HG03432 (cell line): ENCODE measurements around the gene EFNA2.
A peak's percentile ranks its signal among the peaks of the same experiment; 100 is the strongest.

ENCODE experiments used
- ATAC-seq: cut with Tn5 transposase; IDR thresholded peaks from one replicate; pipeline ENCODE4 v1.9.1; 2021; ENCODE audit warnings: mild to moderate bottlenecking, moderate library complexity; ENCODE audit not compliant: unreplicated experiment

The EFNA2 gene

GRCh38 chr19:1248786-1249297 is 36.8 kb upstream of the EFNA2 start:
- ATAC-seq = peak; percentile 26

DNA sequence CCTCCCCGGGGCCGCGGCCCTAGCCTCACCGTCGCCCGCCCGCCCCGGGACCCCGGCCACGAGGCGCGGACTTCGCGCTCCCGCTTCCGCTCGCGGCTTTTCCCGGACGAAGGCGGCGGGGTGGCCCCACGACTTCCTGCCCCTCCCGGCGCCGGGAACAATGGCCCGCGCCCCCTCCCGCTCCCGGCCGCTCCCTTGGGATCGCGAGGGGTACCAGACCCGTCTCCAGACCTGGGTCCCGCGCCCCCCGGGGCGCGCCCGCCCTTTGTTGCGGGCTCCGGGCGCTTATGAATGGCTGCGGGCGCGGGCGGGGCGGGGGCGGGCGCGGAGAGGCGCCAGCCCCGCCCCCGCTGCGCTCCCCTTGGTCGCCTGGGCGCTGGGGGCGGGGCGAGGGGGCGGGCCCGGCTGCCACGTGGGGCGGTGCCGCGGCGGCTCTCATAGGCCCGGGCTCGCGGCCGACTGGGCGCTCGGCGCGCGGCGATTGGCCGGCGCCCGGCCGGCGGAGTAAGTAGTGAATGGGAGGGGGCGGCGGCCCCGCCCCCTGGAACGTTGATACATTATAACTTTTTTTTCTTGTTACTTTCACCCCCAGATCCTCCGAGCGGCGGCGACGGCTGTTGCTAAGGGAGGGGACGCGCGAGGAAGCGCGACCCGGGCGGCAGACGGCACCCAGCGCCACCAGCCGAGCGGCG is 36.2 kb upstream of the EFNA2 start:
- ATAC-seq = peak; percentile 45

GRCh38 chr19:1249990-1250436 is 35.7 kb upstream of the EFNA2 start:
- no peak for ATAC-seq

GRCh38 chr19:1250437-1251260 is 35.0 kb upstream of the EFNA2 start:
- ATAC-seq = no peak

DNA sequence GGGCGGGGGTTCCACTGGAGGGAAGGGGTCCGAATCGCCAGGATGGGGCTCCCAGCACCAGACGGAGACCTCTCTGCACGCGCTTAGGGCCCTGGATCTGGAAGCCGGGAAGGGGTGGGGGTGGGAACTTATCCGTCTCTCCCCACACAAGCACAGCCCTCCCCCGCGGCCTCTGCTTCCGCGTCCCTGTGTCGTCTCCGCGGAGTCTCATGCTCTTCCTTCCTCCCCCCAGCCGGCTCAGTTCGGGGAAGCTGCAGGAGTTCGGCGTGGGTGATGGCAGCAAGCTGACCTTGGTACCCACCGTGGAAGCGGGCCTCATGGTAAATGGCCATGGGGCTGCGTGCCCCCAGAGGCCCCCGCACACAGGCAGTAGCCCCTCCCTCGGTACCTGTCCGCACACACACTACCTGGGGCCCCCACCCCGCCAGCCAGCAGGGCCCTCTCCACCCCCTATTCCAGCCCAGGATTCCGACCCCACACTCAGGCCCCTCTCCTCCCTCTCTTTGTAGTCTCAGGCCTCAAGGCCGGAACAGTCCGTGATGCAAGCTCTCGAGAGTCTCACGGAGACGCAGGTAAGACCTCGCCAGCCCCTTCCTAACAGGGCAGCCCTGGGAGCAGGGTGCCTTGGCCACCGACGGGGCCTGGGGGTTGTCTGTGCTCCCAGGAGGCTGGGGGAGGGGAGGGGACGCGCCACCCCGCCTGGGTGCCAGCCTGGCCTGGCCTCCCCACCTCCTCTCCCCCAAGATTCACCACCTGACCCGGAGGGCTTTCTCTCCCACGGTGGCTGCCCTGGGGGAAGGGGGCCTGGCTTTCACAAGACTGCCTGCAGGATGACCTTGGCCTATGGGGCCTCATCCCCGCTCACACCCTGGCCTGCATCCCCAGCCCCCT is 34.1 kb upstream of the EFNA2 start:
- no peak for ATAC-seq

GRCh38 chr19:1252221-1252820 is 33.4 kb upstream of the EFNA2 start:
- ATAC-seq = no peak

DNA sequence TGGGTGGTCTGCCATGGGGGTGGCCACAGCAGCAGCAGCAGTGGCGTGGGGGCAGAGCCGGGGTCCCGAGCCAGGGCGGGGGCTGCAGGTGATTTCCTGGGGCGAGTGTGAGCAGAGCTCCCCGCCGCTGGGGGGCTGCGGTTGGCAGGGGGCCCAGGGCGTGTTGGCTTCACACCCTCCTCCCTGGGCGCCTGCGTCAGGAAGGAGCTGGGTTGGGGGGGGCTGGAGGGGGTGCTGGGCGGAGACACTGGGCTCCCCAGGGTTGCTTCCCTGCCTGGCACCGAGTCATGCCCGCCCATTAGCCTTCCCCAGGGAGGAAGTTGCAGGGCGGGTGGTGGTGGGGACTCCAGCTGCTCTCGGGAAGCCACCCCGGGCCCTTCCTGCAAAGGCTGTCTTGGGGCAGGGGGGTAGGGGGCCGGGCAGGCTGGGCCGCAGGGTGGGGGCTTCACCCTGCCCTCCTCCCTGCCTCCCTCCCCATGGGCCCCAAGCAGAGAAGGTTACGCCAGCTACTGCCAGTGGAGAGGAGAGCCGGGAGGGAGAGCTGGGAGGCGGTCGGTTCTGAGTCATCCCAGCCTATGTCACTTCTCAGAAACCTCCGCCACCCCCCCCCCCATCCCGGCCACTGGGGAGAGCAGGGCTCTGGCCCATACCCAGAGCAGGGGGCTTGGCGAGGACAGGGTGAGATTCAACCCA is 32.7 kb upstream of the EFNA2 start:
- ATAC-seq = no peak

DNA sequence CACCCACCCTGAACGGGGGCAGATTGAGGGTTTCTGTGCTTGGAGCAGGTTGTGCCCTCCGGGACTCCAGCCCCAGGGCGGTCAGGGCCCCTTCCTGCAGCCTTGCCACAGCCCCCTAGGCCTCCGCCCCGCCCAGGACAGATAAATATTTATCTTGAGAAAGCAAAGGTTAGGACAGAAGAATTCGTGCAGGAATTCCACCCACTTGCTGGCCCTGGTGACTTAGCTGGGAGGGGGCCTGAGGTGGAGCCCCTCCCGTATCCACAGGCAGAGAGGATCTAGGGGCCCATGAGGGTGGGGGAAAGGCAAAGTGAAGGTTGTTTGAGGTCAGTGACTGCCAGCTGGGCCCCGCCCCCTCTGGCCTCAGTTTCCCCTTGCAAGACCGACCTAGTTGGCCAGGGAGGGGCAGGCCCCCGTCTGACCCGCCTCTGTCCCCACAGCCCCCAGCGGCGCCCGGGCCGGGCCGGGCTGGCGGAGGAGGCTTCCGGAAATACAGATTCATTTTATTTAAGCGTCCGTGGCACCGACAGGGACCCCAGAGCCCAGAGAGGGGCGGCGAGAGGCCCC is 32.1 kb upstream of the EFNA2 start:
- no peak for ATAC-seq

- ATAC-seq = no peak
Measured at GRCh38 chr19:1254081-1254527, 31.6 kb upstream of the EFNA2 start.

- ATAC-seq = no peak
Measured at GRCh38 chr19:1254530-1255185, 31.0 kb upstream of the EFNA2 start.

- ATAC-seq = no peak
Measured at GRCh38 chr19:1255186-1256161, 30.2 kb upstream of the EFNA2 start.

- ATAC-seq = no peak
Measured at GRCh38 chr19:1256646-1257474, 28.8 kb upstream of the EFNA2 start.

- no peak for ATAC-seq
Measured at GRCh38 chr19:1257475-1258162, 28.1 kb upstream of the EFNA2 start.

GRCh38 chr19:1258163-1258492 is 27.5 kb upstream of the EFNA2 start:
- ATAC-seq = no peak

GRCh38 chr19:1258707-1259205 is 26.9 kb upstream of the EFNA2 start:
- ATAC-seq = no peak

DNA sequence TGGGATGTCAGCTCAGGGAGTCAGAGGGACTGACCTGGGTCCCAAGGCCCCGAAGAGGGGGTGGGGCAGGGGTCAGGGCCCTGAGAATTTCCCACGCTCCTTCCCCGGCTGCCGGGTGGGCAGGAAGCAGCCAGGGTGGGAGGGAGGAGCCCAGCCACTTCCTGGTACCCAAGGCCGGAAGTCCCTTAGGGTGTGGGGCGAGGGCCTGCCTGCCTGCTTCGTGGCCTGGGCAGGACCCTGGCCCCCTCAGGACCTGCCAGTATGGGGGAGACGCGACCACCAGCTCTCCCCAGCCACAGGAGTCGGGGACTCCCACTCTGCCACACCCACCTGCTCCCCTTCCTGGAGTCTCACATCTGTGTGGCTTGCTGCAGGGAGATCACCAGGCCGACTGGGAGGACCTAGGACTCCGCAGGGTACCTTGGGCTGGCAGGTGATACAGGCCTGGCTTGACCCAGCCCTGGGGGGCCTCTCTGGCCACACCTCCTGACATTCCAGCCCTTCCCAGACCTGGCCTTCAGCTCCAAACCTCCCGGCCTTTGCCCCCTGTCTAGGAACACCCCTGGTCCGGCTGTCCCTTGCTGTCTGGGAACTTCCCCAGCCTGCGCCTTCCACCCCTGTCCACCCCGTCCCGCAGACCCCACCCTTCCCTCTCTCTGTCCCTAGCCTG is 26.3 kb upstream of the EFNA2 start:
- no peak for ATAC-seq
